ENCODE measurements around the gene OAT.

Gene OAT

DNA sequence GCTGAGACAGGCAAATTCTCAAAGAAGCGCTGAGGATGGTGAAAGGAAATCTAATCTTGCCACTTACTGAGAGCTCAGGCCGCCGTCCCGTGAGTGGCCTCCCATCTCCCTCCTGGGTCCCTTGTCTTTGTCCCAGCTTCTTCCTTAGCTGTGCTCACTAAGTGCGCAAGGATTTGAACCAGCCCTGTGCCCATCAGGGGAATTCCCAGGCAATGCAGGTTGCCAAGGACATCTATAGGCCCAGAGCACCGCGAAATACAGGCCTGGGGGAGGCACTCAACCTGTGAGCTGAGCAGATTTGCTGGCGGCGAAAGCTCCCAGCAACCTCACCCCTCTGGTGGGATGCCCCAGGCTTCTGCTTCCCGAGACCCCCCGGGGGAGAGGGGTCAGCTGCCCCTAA lies 64.8 kb downstream of the OAT start:
- DNase-seq (ENCODE audit: low read depth), result no peak

DNA sequence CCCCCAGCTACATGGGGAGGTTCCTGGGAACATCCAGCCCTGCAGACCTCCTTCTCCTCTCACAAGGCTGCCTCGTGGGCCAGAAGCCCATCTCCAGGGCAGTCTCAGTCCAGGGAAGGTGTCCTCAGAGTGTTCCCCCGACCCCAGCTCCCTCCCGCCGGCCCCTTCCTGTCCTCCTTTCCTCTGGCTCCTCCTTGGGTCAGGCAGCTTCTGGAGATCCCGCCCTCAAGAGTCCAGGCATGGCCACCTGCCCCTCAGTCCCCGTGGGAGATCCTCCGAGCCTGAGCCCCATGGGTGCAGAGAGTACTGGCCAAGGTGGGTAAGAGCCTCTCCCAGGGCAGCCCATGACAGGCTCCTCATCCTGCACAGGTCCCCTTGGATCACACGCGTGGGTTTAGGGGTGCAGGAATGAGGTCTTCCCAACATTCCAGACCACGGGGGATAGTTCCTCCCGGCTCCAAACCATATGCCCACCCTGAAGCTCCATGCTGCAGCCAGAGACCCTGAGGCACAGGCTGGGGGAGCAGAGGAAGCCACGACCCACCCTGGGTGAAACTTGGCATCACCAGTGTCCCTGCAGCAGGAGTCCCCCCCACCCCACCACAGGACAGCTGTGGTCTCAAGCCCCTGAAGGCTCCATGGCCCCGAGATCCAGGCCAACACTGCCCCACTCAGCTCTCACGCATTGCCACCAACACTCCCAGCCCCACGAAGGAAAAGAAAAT lies 65.5 kb downstream of the OAT start:
- DNase-seq (ENCODE audit: low read depth), result no peak

DNA sequence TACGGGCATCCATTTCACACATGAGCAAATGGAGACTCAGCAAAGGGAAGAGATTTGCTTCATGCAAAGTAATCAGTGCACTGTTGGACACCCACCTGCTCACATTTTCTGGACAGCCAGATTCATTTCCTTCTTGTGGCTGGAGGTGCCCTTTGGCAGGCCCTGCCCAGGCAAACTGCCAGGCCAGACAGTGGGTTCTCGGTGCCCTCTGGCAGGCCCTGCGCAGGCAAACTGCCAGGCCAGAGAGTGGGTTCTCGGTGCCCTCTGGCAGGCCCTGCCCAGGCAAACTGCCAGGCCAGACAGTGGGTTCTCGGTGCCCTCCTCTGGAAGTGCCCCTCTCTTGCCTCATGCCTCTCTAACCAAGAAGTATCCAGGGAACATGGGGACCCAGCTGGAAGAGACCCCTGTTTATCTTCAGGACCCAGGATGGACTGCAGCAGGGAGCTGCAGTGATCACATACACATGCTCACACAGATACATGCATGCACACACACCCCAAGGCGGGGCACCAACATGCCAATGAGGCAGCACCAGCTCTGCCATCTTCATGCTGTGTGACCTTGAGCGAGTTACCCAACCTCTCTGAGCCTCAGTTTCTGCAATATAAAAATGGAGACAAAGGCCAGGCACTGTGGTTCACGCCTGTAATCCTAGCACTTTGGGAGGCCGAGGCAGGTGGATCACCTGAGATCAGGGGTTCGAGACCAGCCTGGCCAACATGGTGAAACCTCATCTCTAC lies 67.1 kb downstream of the OAT start:
- no peak for DNase-seq (ENCODE audit: low read depth)

DNA sequence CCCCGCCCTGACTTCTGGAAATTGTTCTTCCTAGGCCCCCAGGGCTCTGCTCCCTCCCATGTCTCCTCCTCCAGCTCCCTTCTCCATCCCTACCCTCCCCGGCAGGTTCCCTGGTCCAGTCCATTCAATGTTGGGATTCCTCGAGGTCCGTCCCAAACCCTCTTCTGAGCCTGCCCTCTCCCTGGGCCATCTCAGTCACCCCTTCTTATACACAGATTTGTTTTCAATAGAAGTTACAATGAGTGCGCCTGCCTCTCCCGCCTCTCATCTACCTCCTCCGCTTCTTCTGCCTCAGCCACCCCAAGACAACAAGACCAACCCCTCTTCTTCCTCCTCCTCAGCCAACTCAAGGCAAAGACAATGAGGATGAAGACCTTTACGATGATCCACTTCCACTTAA lies 67.9 kb downstream of the OAT start:
- DNase-seq (ENCODE audit: low read depth), result no peak

DNA sequence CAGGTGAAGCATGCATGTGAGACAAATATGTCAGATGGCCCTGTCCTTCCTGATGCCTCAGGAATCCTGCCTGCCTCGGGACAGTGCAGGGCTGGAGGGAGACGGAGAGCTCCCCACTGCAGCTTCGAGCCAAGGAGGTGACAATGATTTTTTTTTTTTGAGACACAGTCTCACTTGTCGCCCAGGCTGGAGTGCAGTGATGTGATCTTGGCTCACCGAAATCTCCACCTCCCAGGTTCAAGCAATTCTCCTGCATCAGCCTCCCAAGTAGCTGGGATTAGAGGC lies 68.8 kb downstream of the OAT start:
- DNase-seq (ENCODE audit: low read depth), result no peak

DNA sequence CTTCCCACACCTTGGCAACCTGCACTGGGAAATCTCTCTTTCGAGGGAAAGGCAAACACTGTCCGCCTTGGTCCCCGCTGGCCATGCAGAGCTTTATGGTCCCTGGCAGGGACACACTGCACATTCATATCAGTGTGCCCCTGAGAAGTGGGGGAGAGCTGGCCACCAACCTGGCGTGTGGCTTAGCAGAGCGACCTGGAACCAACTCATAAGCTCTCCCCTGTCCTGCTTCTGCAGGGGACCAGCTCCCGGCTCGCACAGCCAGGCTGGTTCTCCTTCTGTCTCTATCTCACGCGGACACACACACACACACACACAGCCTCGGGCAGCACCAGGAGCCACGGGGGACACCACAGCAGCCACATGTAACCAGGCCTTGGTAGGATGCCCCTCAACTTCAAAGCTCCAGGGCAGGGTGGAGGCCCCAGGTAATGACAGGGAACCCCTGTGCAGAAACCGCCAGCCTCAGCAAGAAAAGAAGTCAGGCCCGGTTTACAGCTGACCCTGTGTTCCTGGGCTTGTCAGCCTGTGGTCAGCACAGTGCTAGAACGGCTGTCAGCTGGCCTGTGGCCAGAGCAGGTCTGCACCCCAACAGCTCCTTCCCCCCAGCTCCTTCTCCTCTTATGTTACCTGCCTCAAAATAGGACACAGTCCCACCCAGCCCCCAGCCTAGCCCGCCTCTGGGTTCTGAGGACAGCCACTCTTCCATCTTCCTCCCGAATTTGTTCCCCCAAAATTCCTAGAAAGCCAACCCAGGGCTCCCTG lies 69.3 kb downstream of the OAT start:
- DNase-seq (ENCODE audit: low read depth), result no peak

DNA sequence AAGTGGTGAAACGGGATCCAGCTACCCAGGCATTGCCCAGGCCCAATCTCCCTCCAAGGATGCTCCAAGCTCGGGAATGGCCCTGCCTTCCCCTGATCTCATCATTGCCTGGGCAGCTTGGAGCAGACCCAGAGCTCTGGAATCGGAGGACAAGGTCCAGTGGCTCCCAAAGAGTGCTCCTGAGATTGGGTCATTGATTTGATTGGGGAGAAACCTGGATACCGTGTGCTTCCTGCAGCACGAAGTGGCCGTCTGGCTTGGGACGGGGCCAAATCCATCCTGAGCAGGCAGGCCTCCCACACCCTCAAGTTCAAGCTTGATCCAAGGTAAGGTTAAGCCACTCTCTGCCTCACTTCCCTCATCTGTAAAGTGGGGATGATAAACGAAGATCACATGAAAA lies 69.9 kb downstream of the OAT start:
- no peak for DNase-seq (ENCODE audit: low read depth)

DNA sequence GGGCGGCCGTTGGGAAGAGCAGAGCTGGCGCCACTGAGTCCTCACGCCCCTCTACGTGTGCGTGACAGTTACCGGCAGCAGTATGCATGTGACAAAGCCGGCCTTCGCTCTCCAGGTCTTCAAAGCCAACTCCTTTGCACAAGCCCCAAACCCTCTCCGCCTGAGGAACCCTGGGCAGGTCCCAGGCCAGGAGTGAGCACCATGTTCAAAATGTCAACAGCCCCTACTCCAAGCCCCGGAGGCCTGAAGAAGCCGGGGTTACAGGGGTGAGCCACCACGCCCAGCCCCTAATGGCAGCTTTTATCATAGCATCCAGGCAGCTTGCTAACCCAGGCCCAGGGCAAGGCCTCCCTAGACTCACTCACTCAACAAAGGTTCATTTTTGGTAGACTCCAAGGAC lies 70.8 kb downstream of the OAT start:
- DNase-seq (ENCODE audit: low read depth), result no peak

Data from EH (cell line).